ENCODE results near the gene ZRANB3.
"Not testable (repeated sequence)": the region's sequence is repeated elsewhere in the genome, so short reads cannot be mapped to it uniquely, and the experiment has no call there.

Gene ZRANB3

GRCh38 chr2:135169900-135170753 is 360.9 kb downstream of the ZRANB3 start:
- no peak for DNase-seq

GRCh38 chr2:135168204-135168856 is 362.7 kb downstream of the ZRANB3 start:
- no peak for DNase-seq

- DNase-seq, result no peak
Observed at GRCh38 chr2:135167273-135167672, 363.7 kb downstream of the ZRANB3 start.

- no peak for DNase-seq
Observed at GRCh38 chr2:135164431-135164830, 366.6 kb downstream of the ZRANB3 start.

- DNase-seq, result no peak
Observed at GRCh38 chr2:135163901-135164300, 367.1 kb downstream of the ZRANB3 start.

GRCh38 chr2:135163306-135163705 is 367.7 kb downstream of the ZRANB3 start:
- no peak for DNase-seq

GRCh38 chr2:135162786-135163185 is 368.2 kb downstream of the ZRANB3 start:
- DNase-seq, result no peak

GRCh38 chr2:135162377-135162776 is 368.6 kb downstream of the ZRANB3 start:
- no peak for DNase-seq

GRCh38 chr2:135159191-135159590 is 371.8 kb downstream of the ZRANB3 start:
- DNase-seq, result no peak

GRCh38 chr2:135157856-135158255 is 373.2 kb downstream of the ZRANB3 start:
- DNase-seq, result no peak

- no peak for DNase-seq
Observed at GRCh38 chr2:135154962-135155361, 376.1 kb downstream of the ZRANB3 start.

GRCh38 chr2:135152361-135152760 is 378.7 kb downstream of the ZRANB3 start:
- no peak for DNase-seq

GRCh38 chr2:135151615-135152014 is 379.4 kb downstream of the ZRANB3 start:
- no peak for DNase-seq

- DNase-seq, result no peak
Observed at GRCh38 chr2:135150725-135151124, 380.3 kb downstream of the ZRANB3 start.

GRCh38 chr2:135149251-135149650 is 381.8 kb downstream of the ZRANB3 start:
- no peak for DNase-seq

- no peak for DNase-seq
Observed at GRCh38 chr2:135144343-135144742, 386.7 kb downstream of the ZRANB3 start.

GRCh38 chr2:135142323-135142722 is 388.7 kb downstream of the ZRANB3 start:
- DNase-seq, result no peak

GRCh38 chr2:135140606-135141005 is 390.4 kb downstream of the ZRANB3 start:
- DNase-seq, result no peak

- DNase-seq, result no peak
Observed at GRCh38 chr2:135132314-135132713, 398.7 kb downstream of the ZRANB3 start.

GRCh38 chr2:135130751-135131150 is 400.3 kb downstream of the ZRANB3 start:
- DNase-seq, result no peak

- DNase-seq, result no peak
Observed at GRCh38 chr2:135125940-135126339, 405.1 kb downstream of the ZRANB3 start.

- no peak for DNase-seq
Observed at GRCh38 chr2:135124924-135125886, 405.8 kb downstream of the ZRANB3 start.

- not testable (repeated sequence) for DNase-seq
Observed at GRCh38 chr2:135121658-135122039, 409.4 kb downstream of the ZRANB3 start.
